NCI-H1436 (cell line): ENCODE data around the gene ANKFN1.

ENCODE experiments used
- DNase-seq: peaks from one replicate; lab custom pipeline; 2025; lab: John Stamatoyannopoulos, UW

ANKFN1 gene

GRCh38 chr17:56152874-56153602 lies at the start of gene ANKFN1:
TSS of gene ANKFN1 (plus strand) at chr17:56153475. CDS start at chr17:56212668, 59,193 bp downstream.
- no peak for DNase-seq

- DNase-seq = no peak
Measured at GRCh38 chr17:56108811-56109284, 44.4 kb upstream of the ANKFN1 start.

GRCh38 chr17:56109836-56110235 lies 43.4 kb upstream of the ANKFN1 start:
- DNase-seq = no peak

- no peak for DNase-seq
Measured at GRCh38 chr17:56110463-56111135, 42.7 kb upstream of the ANKFN1 start.

- no peak for DNase-seq
Measured at GRCh38 chr17:56111706-56112485, 41.4 kb upstream of the ANKFN1 start.

- no peak for DNase-seq
Measured at GRCh38 chr17:56113486-56113885, 39.8 kb upstream of the ANKFN1 start.

GRCh38 chr17:56114469-56114868 lies 38.8 kb upstream of the ANKFN1 start:
- no peak for DNase-seq

- no peak for DNase-seq
Measured at GRCh38 chr17:56119191-56119590, 34.1 kb upstream of the ANKFN1 start.

GRCh38 chr17:56119936-56120335 lies 33.3 kb upstream of the ANKFN1 start:
- DNase-seq = no peak

GRCh38 chr17:56121191-56122051 lies 31.9 kb upstream of the ANKFN1 start:
- DNase-seq = no peak

- DNase-seq = no peak
Measured at GRCh38 chr17:56125830-56126819, 27.1 kb upstream of the ANKFN1 start.

- DNase-seq = no peak
Measured at GRCh38 chr17:56130026-56130425, 23.2 kb upstream of the ANKFN1 start.

GRCh38 chr17:56130631-56131030 lies 22.6 kb upstream of the ANKFN1 start:
- no peak for DNase-seq

GRCh38 chr17:56131431-56131830 lies 21.8 kb upstream of the ANKFN1 start:
- no peak for DNase-seq

- no peak for DNase-seq
Measured at GRCh38 chr17:56136301-56136700, 17.0 kb upstream of the ANKFN1 start.

GRCh38 chr17:56141046-56141839 lies 12.0 kb upstream of the ANKFN1 start:
- DNase-seq = no peak

- no peak for DNase-seq
Measured at GRCh38 chr17:56142325-56142724, 10.9 kb upstream of the ANKFN1 start.

GRCh38 chr17:56142781-56143180 lies 10.5 kb upstream of the ANKFN1 start:
- no peak for DNase-seq

GRCh38 chr17:56144223-56144622 lies 9.1 kb upstream of the ANKFN1 start:
- DNase-seq = no peak

GRCh38 chr17:56146534-56146933 lies 6.7 kb upstream of the ANKFN1 start:
- no peak for DNase-seq
